SK-N-SH (cell line): ENCODE data around the gene OR51D1. TPM values are rescaled to one million over a fixed set of nuclear protein-coding genes. Genes with fewer than 3 reads are reported as not detected.

ENCODE experiments used
- CTCF ChIA-PET: fragments of 300-600, 350-600 bp; formaldehyde crosslinking; extraction: SDS; loops from one replicate; lab custom pipeline; 2021; lab: Yijun Ruan, JAX
- POLR2A ChIA-PET: fragments of 350-600 bp; sonication (Branson Sonifier 250); formaldehyde crosslinking; extraction: SDS; loops from one replicate; lab custom pipeline; 2020; ENCODE audit warnings: antibody characterized with exemption, inconsistent platforms; lab: Yijun Ruan, JAX
- DNase-seq: peaks from one replicate; pipeline ENCODE4 v3.0.0; 2012
- H2AFZ ChIP-seq: fragments of 200-600 bp; sonication (generic); 2 replicates; pipeline ENCODE4 v1.8.1; 2016; ENCODE audit warnings: antibody characterized with exemption, mild to moderate bottlenecking, low read depth
- H3F3A ChIP-seq: fragments of 200-600 bp; sonication (generic); replicated peaks from 2 replicates; pipeline ENCODE3; 2016; ENCODE audit warnings: antibody characterized with exemption, mild to moderate bottlenecking; ENCODE audit not compliant: insufficient read depth
- H3K27ac ChIP-seq, 2 experiments: fragments of 200-500 bp in 1 of 2; fragments of 200-600 bp in 1 of 2; sonication (Bioruptor generic) in 1 of 2; sonication (generic), shearing (Covaris generic) in 1 of 2; 2 replicates each; pipeline versions ENCODE4 v1.5.1 to v1.6.1; 2014 to 2016; ENCODE audit warnings: low read depth in 2 of 2, inconsistent platforms in 1 of 2, low read length in 1 of 2, mild to moderate bottlenecking in 1 of 2, mixed read lengths in 1 of 2
- H3K27me3 ChIP-seq: fragments of 200-600 bp; sonication (generic), shearing (Covaris generic); 2 replicates; pipeline ENCODE4 v1.6.1; 2016; ENCODE audit warnings: mixed run types; ENCODE audit not compliant: insufficient read depth
- H3K36me3 ChIP-seq, 2 experiments: fragments of 200-500 bp in 1 of 2; fragments of 200-600 bp in 1 of 2; sonication (Bioruptor generic) in 1 of 2; sonication (generic) in 1 of 2; replicated peaks in 1 of 2; 2 replicates each; pipeline versions ENCODE3 to v1.5.1; 2014 to 2016; ENCODE audit warnings: low read length in 1 of 2, mild to moderate bottlenecking in 1 of 2; ENCODE audit not compliant: insufficient read depth in 2 of 2, control insufficient read depth in 1 of 2
- H3K4me1 ChIP-seq, 2 experiments: fragments of 200-500 bp in 1 of 2; fragments of 200-600 bp in 1 of 2; sonication (Bioruptor generic) in 1 of 2; sonication (generic), shearing (Covaris generic) in 1 of 2; 2 replicates each; pipeline versions ENCODE4 v1.5.1 to v1.6.1; 2014 to 2016; ENCODE audit warnings: low read depth in 1 of 2, low read length in 1 of 2, mixed run types in 1 of 2; ENCODE audit not compliant: insufficient read depth in 2 of 2, control insufficient read depth in 1 of 2
- H3K4me2 ChIP-seq: fragments of 200-600 bp; sonication (generic), shearing (Covaris generic); 2 replicates; pipeline ENCODE4 v1.6.1; 2017; ENCODE audit warnings: mixed run types
- H3K4me3 ChIP-seq, 2 experiments: fragments of 200-500 bp in 1 of 2; fragments of 200-600 bp in 1 of 2; sonication (Bioruptor generic) in 1 of 2; sonication (generic), shearing (Covaris generic) in 1 of 2; 2 replicates each; pipeline versions ENCODE4 v1.5.1 to v1.8.1; 2014 to 2016; ENCODE audit warnings: low read depth in 2 of 2, inconsistent platforms in 1 of 2, low read length in 1 of 2, mild to moderate bottlenecking in 1 of 2, mixed read lengths in 1 of 2, moderate library complexity in 1 of 2
- H3K79me2 ChIP-seq: fragments of 200-600 bp; sonication (generic); 2 replicates; pipeline ENCODE4 v1.8.1; 2017; ENCODE audit warnings: mild to moderate bottlenecking; ENCODE audit not compliant: insufficient read depth
- H3K9ac ChIP-seq: fragments of 200-600 bp; sonication (generic); 2 replicates; pipeline ENCODE4 v1.6.1; 2017; ENCODE audit warnings: mixed run types
- H3K9me2 ChIP-seq: fragments of 200-600 bp; sonication (generic); 2 replicates; pipeline ENCODE4 v1.6.1; 2017; ENCODE audit warnings: mixed run types
- H3K9me3 ChIP-seq: fragments of 200-600 bp; sonication (generic); 2 replicates; pipeline ENCODE4 v1.6.1; 2017; ENCODE audit warnings: mixed run types, mild to moderate bottlenecking, moderate library complexity
- H4K20me1 ChIP-seq: fragments of 200-600 bp; sonication (generic); 2 replicates; pipeline ENCODE4 v1.6.1; 2017; ENCODE audit warnings: mild to moderate bottlenecking, mixed run types; ENCODE audit not compliant: insufficient read depth
- ELF1 ChIP-seq: IDR thresholded peaks from 2 replicates; pipeline ENCODE4 v1.4.0; 2012
- FOXJ3 ChIP-seq: sonication (generic); formaldehyde crosslinking; IDR thresholded peaks from 2 replicates; pipeline ENCODE4 v1.5.1; 2020; ENCODE audit warnings: mild to moderate bottlenecking, missing genetic modification reagents
- FOXM1 ChIP-seq: IDR thresholded peaks from 2 replicates; pipeline ENCODE4 v1.4.0; 2012; ENCODE audit warnings: low read depth, mild to moderate bottlenecking
- GABPA ChIP-seq: IDR thresholded peaks from 2 replicates; pipeline ENCODE4 v1.4.0; 2012; ENCODE audit warnings: low read depth, mild to moderate bottlenecking
- IRF3 ChIP-seq: fragments of 150-350 bp; IDR thresholded peaks from 2 replicates; pipeline ENCODE4 v1.6.1; 2016; ENCODE audit warnings: mild to moderate bottlenecking, low read depth, low read length
- MEF2A ChIP-seq: IDR thresholded peaks from 2 replicates; pipeline ENCODE4 v1.4.0; 2012; ENCODE audit warnings: low read depth, borderline replicate concordance
- POLR2AphosphoS5 ChIP-seq: IDR thresholded peaks from 2 replicates; pipeline ENCODE4 v1.6.1; 2012; ENCODE audit warnings: low read depth, low read length
- RAD21 ChIP-seq: IDR thresholded peaks from 2 replicates; pipeline ENCODE4 v1.6.1; 2012; ENCODE audit warnings: mild to moderate bottlenecking, low read length
- RCOR1 ChIP-seq: fragments of 150-350 bp; IDR thresholded peaks from 2 replicates; pipeline ENCODE4 v1.6.1; 2017; ENCODE audit warnings: antibody characterized with exemption, low read length
- RFX5 ChIP-seq: IDR thresholded peaks from 2 replicates; pipeline ENCODE4 v1.6.1; 2012; ENCODE audit warnings: mild to moderate bottlenecking, improper control_type of control experiment, low read length
- RXRA ChIP-seq: IDR thresholded peaks from 2 replicates; pipeline ENCODE4 v1.4.0; 2012; ENCODE audit warnings: low read depth, mild to moderate bottlenecking, borderline replicate concordance
- SIN3A ChIP-seq: IDR thresholded peaks from 2 replicates; pipeline ENCODE4 v1.6.1; 2012; ENCODE audit warnings: low read depth, mild to moderate bottlenecking, low read length, moderate library complexity, borderline replicate concordance
- SMC3 ChIP-seq: IDR thresholded peaks from 2 replicates; pipeline ENCODE4 v1.6.1; 2012; ENCODE audit warnings: low read depth, low read length, improper control_type of control experiment
- TCF12 ChIP-seq: IDR thresholded peaks from 2 replicates; pipeline ENCODE4 v1.4.0; 2012
- USF1 ChIP-seq: IDR thresholded peaks from 2 replicates; pipeline ENCODE4 v1.4.0; 2012; ENCODE audit warnings: low read depth, borderline replicate concordance
- WGBS: methylation state at CpG from one replicate; pipeline ENCODE4 v1.1.6; 2017; ENCODE audit warnings: low lambda C conversion rate; 5-methylcytosine and 5-hydroxymethylcytosine counted together
- polyA plus RNA-seq, 3 experiments: library from polyadenylated mRNA; depleted of rRNA; stranded (reverse); fragments of >200 nt; gene quantifications; 2 replicates each; pipeline ENCODE4 v1.2.3, GENCODE V29; 2012
- TF ChIP-seq, protein P1 (sequence below): IDR thresholded peaks from 2 replicates; pipeline ENCODE4 v1.4.0; 2012; ENCODE audit warnings: low read depth
- TF ChIP-seq, protein P2 (sequence below): IDR thresholded peaks from 2 replicates; pipeline ENCODE4 v1.4.0; 2012; ENCODE audit warnings: low read depth, borderline replicate concordance

OR51D1 gene
- polyA plus RNA-seq, 1 of the 3 experiments (the other 2 are of a cell fraction) = not detected

DNA sequence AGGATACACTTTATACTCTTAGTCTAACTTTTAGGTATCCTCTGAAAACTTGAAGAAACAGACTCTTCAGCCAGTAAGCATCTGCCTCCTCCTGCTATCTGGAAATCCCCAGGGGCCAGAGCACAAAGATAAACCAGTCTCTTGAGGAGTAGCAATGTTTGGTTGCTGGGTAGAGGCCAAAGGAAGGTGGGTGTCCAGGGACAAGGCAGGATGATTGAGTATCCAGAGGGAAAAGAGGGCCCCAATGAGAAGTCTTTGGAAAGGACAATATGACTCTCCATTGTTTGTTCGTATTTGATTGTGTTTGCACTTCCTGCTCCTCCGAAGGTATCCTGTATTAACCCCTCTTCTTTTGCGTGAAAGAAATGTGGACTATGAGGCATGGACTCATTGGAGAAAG lies 48.3 kb upstream of the OR51D1 start (continued):
- TF ChIP-seq TCF12 = no peak
- TF ChIP-seq, all 33 proteins: peak for 0

DNA sequence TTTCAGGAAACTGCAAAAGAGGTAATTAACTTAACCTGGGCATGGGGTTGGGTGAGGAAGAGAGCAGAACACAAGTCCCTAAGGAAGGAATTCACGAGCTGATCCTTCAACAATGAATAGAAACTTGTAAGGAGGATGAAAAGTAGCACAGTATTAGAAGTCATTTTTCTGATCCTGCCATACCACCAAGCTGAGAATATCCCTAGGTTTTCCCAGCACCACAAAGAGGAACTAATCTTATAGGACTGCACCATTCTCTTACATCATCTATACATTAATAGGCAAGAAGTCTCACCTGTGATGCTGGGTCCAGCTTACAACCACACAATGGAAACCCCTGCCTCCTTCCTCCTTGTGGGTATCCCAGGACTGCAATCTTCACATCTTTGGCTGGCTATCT lies 43.5 kb upstream of the OR51D1 start, which contains the start of gene OR52I1:
Gene OR52I1 (plus strand): TSS at position 301 of the 400 bp plus-strand sequence. CDS start 0 bp downstream, at position 301.
- no peaks in the 10 kb centered on the region for H3F3A ChIP-seq
- TF ChIP-seq ELF1 (no peak), RXRA (no peak), SMC3 (no peak), GABPA (no peak), RAD21 (no peak), POLR2AphosphoS5 (no peak), FOXM1 (no peak), RFX5 (no peak), RCOR1 (no peak), FOXJ3 (no peak), SIN3A (no peak), MEF2A (no peak), IRF3 (no peak), USF1 (no peak)
- TF ChIP-seq, protein P1, sequence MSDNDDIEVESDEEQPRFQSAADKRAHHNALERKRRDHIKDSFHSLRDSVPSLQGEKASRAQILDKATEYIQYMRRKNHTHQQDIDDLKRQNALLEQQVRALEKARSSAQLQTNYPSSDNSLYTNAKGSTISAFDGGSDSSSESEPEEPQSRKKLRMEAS = no peak
- TF ChIP-seq, protein P2, sequence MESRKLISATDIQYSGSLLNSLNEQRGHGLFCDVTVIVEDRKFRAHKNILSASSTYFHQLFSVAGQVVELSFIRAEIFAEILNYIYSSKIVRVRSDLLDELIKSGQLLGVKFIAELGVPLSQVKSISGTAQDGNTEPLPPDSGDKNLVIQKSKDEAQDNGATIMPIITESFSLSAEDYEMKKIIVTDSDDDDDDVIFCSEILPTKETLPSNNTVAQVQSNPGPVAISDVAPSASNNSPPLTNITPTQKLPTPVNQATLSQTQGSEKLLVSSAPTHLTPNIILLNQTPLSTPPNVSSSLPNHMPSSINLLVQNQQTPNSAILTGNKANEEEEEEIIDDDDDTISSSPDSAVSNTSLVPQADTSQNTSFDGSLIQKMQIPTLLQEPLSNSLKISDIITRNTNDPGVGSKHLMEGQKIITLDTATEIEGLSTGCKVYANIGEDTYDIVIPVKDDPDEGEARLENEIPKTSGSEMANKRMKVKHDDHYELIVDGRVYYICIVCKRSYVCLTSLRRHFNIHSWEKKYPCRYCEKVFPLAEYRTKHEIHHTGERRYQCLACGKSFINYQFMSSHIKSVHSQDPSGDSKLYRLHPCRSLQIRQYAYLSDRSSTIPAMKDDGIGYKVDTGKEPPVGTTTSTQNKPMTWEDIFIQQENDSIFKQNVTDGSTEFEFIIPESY = no peak
- no peaks in the 10 kb centered on the region for H3K79me2 ChIP-seq
- H3K4me3 ChIP-seq = no peak within 1 kb of the TSS
- ChIA-PET CTCF (no interaction called here), POLR2A (no interaction called here)
- H4K20me1 ChIP-seq = no peaks in the 10 kb centered on the region
- DNase-seq = no peak
- H3K36me3 ChIP-seq = no peaks in the 10 kb centered on the region
- no peak within 1 kb of the TSS for H3K9ac ChIP-seq
- H3K9me2 ChIP-seq = no peaks in the 10 kb centered on the region
- H3K4me1 ChIP-seq = no peaks in the 10 kb centered on the region
- WGBS = 12% methylated on average over 1 of the region's 1 CpG
- no peak within 1 kb of the TSS for H3K4me2 ChIP-seq
- no peak within 1 kb of the TSS for H3K27ac ChIP-seq
- no peaks in the 10 kb centered on the region for H3K27me3 ChIP-seq
- H2AFZ ChIP-seq = no peak within 1 kb of the TSS
- H3K9me3 ChIP-seq = no peaks in the 10 kb centered on the region
